ENCODE results near the gene MPHOSPH10.
A peak's percentile ranks its signal among the peaks of the same experiment; 100 is the strongest.
"Not testable (repeated sequence)": the region's sequence is repeated elsewhere in the genome, so short reads cannot be mapped to it uniquely, and the experiment has no call there.

Gene MPHOSPH10

GRCh38 chr2:71178836-71179235 lies 48.4 kb downstream of the MPHOSPH10 start:
- H3K4me3 Mint-ChIP-seq; H3K4me1 Mint-ChIP-seq; H3K27ac Mint-ChIP-seq; H3K27me3 Mint-ChIP-seq; H3K36me3 Mint-ChIP-seq; H3K9me3 Mint-ChIP-seq; DNase-seq; ATAC-seq (replicated peaks): not testable (repeated sequence)

GRCh38 chr2:71181316-71181715 lies 50.9 kb downstream of the MPHOSPH10 start:
- Mint-ChIP-seq H3K27me3 (peaks cover under 1 to 1% of the 10 kb centered on the region in 2 donors), H3K36me3 (peaks cover 0 to 4% of the 10 kb centered on the region in 2 donors), H3K4me1 (no peaks in the 10 kb centered on the region), H3K27ac (no peak overlapping the region), H3K4me3 (no peak overlapping the region), H3K9me3 (no peaks in the 10 kb centered on the region)
- ATAC-seq (replicated peaks), result no peak
- no peak for DNase-seq

GRCh38 chr2:71183306-71184115 lies 53.1 kb downstream of the MPHOSPH10 start:
- H3K4me1 Mint-ChIP-seq, H3K27me3 Mint-ChIP-seq, H3K36me3 Mint-ChIP-seq, H3K4me3 Mint-ChIP-seq, H3K27ac Mint-ChIP-seq, DNase-seq, H3K9me3 Mint-ChIP-seq: not testable (repeated sequence)
- peak; percentile 42 to 59 for ATAC-seq (replicated peaks)

- no peak overlapping the region for H3K4me3 Mint-ChIP-seq
- H3K9me3 Mint-ChIP-seq, result no peaks in the 10 kb centered on the region
- no peak for ATAC-seq (replicated peaks)
- DNase-seq, result no peak
- no peak overlapping the region for H3K27ac Mint-ChIP-seq
- H3K4me1 Mint-ChIP-seq, result no peaks in the 10 kb centered on the region
- H3K36me3 Mint-ChIP-seq, result peaks cover 0 to 9% of the 10 kb centered on the region in 2 donors
- no peaks in the 10 kb centered on the region for H3K27me3 Mint-ChIP-seq
These were observed 56.5 kb downstream of the MPHOSPH10 start for GRCh38 chr2:71186973-71187372.

GRCh38 chr2:71187589-71187988 lies 57.2 kb downstream of the MPHOSPH10 start:
- Mint-ChIP-seq H3K9me3 (no peaks in the 10 kb centered on the region), H3K4me1 (no peaks in the 10 kb centered on the region), H3K36me3 (peaks cover 0 to 9% of the 10 kb centered on the region in 2 donors), H3K27me3 (no peaks in the 10 kb centered on the region), H3K27ac (no peak overlapping the region), H3K4me3 (no peak overlapping the region)
- DNase-seq, result no peak
- ATAC-seq (replicated peaks), result no peak

GRCh38 chr2:71190656-71191569 lies 60.5 kb downstream of the MPHOSPH10 start:
- Mint-ChIP-seq H3K9me3 (peaks cover 6% of the 10 kb centered on the region in 2 donors), H3K36me3 (peaks cover 7 to 11% of the 10 kb centered on the region in 2 donors), H3K4me3 (no peak overlapping the region), H3K27ac (no peak overlapping the region), H3K27me3 (no peaks in the 10 kb centered on the region), H3K4me1 (no peaks in the 10 kb centered on the region)
- ATAC-seq (replicated peaks) (no peak), DNase-seq (no peak)

- Mint-ChIP-seq H3K9me3 (peaks cover 6 to 11% of the 10 kb centered on the region in 2 donors), H3K27ac (no peak overlapping the region), H3K36me3 (peaks cover 13 to 17% of the 10 kb centered on the region in 2 donors), H3K4me1 (no peaks in the 10 kb centered on the region), H3K4me3 (no peak overlapping the region), H3K27me3 (no peaks in the 10 kb centered on the region)
- DNase-seq (no peak), ATAC-seq (replicated peaks) (no peak)
These were observed 61.1 kb downstream of the MPHOSPH10 start for GRCh38 chr2:71191570-71191943.
